D721Med (cell line): ENCODE data around the gene SBSN.

Experiments used
- DNase-seq: peaks from one replicate; pipeline ENCODE4 v3.0.0; 2011; ENCODE audit warnings: low spot score; ENCODE audit not compliant: insufficient read length
- FAIRE-seq: peaks from 2 replicates; lab custom pipeline; 2011; peaks lifted over from hg19 to GRCh38; lab: Jason Lieb, UNC
- CTCF ChIP-seq: IDR thresholded peaks from 2 replicates; pipeline ENCODE4 v1.5.1; 2012; ENCODE audit warnings: mild to moderate bottlenecking, control low read depth; ENCODE audit not compliant: insufficient read depth; ENCODE audit errors: missing control alignments

SBSN gene

GRCh38 chr19:35562776-35563175, 34.7 kb upstream of the SBSN start:
- DNase-seq (no peak), FAIRE-seq (no peak)
- TF ChIP-seq CTCF: no peak

- no peak for TF ChIP-seq CTCF
- FAIRE-seq: no peak
- no peak for DNase-seq
Observed at GRCh38 chr19:35562336-35562735, 34.2 kb upstream of the SBSN start.

- DNase-seq: no peak
- no peak for TF ChIP-seq CTCF
- no peak for FAIRE-seq
Observed at GRCh38 chr19:35561436-35561835, 33.3 kb upstream of the SBSN start.

GRCh38 chr19:35560677-35561076, 32.6 kb upstream of the SBSN start:
- FAIRE-seq: no peak
- TF ChIP-seq CTCF: no peak

GRCh38 chr19:35560271-35560670, 32.2 kb upstream of the SBSN start:
- DNase-seq (no peak), FAIRE-seq (no peak)
- TF ChIP-seq CTCF: no peak

More at GRCh38 chr19:35560677-35561076, 32.6 kb upstream of the SBSN start:
- DNase-seq: no peak

GRCh38 chr19:35559781-35560180, 31.7 kb upstream of the SBSN start:
- no peak for TF ChIP-seq CTCF
- FAIRE-seq (no peak), DNase-seq (no peak)

- no peak for TF ChIP-seq CTCF
- FAIRE-seq (no peak), DNase-seq (no peak)
Observed at GRCh38 chr19:35559281-35559659, 31.2 kb upstream of the SBSN start.
